HEK293T (cell line): ENCODE measurements around the gene KCNMA1.

Experiments
- FOXA1 ChIP-seq: fragments of 450-650 bp; IDR thresholded peaks from 2 replicates; pipeline ENCODE4 v1.6.1; 2016; ENCODE audit warnings: mild to moderate bottlenecking
- FOXM1 ChIP-seq: fragments of 450-650 bp; IDR thresholded peaks from 2 replicates; pipeline ENCODE4 v1.6.1; 2017; ENCODE audit warnings: mild to moderate bottlenecking, borderline replicate concordance
- NFRKB ChIP-seq: fragments of 450-650 bp; IDR thresholded peaks from 2 replicates; pipeline ENCODE4 v1.6.1; 2016; ENCODE audit warnings: mild to moderate bottlenecking, moderate library complexity
- SUZ12 ChIP-seq: fragments of 450-650 bp; IDR thresholded peaks from 2 replicates; pipeline ENCODE4 v1.6.1; 2016; ENCODE audit warnings: mild to moderate bottlenecking
- TARDBP ChIP-seq: fragments of 450-650 bp; IDR thresholded peaks from 2 replicates; pipeline ENCODE4 v1.6.1; 2016
- TF ChIP-seq, protein P1 (sequence below): fragments of 450-650 bp; IDR thresholded peaks from 2 replicates; pipeline ENCODE4 v1.6.1; 2016

DNA sequence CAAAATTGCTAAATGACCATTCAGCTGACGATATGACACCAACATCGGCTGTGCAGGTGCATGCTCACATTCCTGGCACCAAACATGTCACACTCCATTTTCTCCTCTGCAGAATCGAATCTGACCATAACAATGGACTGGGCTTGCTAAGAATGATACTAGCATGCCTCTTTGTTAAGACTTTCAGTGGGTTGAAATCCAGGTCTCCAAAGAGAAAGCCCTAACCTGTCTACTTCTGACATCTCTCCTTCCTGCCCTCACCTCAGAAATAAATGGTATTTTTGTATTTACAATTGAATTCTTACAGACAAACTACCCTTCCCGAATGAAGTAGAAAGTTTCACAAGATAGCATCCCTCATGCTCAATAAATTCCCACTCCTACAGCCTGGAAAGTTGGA lies 373.9 kb downstream of the KCNMA1 start:
- TF ChIP-seq TARDBP (no peak), SUZ12 (no peak), FOXA1 (no peak), FOXM1 (no peak), NFRKB (no peak)
- TF ChIP-seq, protein P1, sequence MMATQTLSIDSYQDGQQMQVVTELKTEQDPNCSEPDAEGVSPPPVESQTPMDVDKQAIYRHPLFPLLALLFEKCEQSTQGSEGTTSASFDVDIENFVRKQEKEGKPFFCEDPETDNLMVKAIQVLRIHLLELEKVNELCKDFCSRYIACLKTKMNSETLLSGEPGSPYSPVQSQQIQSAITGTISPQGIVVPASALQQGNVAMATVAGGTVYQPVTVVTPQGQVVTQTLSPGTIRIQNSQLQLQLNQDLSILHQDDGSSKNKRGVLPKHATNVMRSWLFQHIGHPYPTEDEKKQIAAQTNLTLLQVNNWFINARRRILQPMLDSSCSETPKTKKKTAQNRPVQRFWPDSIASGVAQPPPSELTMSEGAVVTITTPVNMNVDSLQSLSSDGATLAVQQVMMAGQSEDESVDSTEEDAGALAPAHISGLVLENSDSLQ, result no peak
